Limb (tissue), 2 donors: Measurements from ENCODE around the gene TRIM37.

Experiments
- DNase-seq, 2 donors: peaks; one replicate each; pipeline ENCODE4 v3.0.0-alpha.2; 2016; ENCODE audit errors: extremely low spot score in 2 of 2

Gene TRIM37

DNA sequence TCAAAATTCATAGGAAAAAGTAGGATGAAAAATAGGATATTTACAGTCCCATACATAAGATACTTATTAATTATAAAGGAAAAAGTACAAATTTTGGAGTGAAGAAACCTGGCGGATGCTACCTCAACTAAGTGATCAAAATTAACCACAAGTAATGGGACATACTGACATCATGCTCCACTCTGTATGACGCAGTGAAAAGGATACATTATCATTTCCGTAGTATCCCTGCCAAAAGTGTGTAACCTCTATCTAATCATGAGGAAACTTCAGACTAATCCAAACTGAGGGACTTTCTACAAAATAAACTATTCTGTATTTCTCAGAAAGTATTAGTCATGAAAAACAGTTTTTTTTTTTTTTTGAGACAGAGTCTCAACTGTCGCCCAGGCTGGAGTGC is 60.5 kb downstream of the TRIM37 start:
- no peak for DNase-seq

- DNase-seq, result no peak
Measured at GRCh38 chr17:59038734-59039133, 67.9 kb downstream of the TRIM37 start.

- no peak for DNase-seq
Measured at GRCh38 chr17:59037960-59038359, 68.7 kb downstream of the TRIM37 start.

- DNase-seq, result no peak
Measured at GRCh38 chr17:59030811-59031210, 75.9 kb downstream of the TRIM37 start.

DNA sequence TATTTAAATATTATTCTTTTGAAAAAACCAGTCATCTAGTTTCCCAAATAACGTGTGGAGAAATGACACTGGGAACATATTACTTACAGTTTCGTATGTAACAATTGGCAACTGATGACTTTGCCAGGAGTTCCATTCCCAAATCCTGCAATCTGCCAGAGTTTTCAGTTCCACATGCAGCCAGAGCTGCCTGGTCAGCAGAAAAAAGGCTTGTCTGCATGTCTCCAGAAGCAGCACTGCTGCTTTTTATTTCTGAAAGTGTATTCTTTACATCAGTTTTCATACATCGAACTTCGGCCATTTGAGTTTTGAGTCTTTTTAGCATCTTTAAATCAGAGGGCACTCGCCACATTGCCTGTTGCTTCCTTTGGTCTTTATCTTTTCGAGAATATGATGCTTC is 78.4 kb downstream of the TRIM37 start:
- no peak for DNase-seq

DNA sequence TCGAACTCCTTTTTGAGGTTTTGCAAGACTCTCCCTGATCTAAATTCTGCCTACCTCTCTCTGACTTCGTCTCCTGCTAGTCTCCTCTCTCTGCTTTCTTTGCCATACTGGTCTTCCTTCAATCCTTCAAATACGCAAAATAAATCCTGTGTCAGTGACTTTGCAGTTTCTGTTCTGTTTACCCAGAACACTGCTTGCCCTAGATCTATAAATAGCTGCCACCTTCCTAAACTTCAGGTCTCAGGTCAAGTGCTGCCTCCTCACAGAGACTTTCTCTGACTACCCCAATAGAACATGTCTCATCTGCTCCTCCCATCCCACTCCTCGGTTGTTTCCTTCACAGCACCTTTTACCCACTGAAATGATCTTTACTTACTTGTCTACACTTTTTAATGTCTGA is 78.9 kb downstream of the TRIM37 start:
- no peak for DNase-seq

DNA sequence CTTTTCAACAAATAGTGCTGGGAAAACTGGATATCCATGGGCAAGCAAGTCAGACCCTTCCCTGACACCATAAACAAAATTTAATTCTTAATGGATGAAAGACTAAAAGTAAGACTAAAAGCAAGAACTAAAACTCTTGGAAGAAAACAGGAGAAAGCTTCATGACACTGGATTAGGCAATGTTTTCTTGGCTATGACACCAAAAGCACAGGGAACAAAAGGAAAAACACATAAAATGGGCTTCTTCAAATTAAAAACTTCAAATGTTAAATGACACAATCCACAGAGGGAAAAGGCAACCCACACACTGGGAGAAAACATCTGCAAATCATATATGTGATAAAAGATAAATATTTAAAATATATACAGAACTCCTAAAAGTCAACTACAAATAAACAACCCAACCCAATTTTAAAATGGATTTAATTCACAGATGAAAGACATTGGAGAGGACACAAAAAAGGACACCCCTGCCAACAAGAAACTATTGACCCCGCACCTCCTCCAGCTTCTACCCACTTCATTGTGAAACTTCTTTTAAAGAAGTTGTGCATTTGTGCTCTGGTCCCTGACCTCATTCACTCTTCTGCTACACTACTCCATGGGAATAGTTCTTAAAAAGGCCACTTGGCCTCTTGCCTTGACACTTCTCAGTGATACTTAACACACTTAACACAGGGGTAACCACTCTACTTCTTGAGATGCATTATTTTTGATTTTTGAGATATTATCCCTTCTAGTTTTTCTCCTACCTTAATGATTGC is 80.3 kb downstream of the TRIM37 start:
- DNase-seq, result no peak

DNA sequence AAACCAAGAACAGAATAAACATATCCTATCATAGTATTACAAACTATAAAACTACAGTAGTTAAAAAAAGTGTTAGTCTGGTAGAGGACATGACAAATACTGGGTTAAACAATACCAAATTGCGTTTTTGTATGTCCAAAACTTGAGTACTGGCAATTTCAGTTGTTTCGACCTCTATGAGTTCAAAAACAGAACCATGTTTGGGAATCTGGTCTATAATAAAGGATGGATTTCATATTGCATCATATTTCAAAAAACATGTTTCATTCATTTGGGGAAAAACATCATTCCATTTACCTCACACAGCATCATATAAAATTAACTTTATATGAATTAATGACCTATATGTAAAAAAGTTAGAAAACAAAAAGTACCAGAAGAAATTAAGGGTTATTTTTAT is 81.8 kb downstream of the TRIM37 start:
- DNase-seq, result no peak

GRCh38 chr17:59018019-59018418 is 88.7 kb downstream of the TRIM37 start:
- DNase-seq, result no peak

GRCh38 chr17:59011975-59012374 is 94.7 kb downstream of the TRIM37 start:
- no peak for DNase-seq

- no peak for DNase-seq
Measured at GRCh38 chr17:59010026-59010425, 96.7 kb downstream of the TRIM37 start.

GRCh38 chr17:59008737-59009136 is 97.9 kb downstream of the TRIM37 start:
- no peak for DNase-seq

DNA sequence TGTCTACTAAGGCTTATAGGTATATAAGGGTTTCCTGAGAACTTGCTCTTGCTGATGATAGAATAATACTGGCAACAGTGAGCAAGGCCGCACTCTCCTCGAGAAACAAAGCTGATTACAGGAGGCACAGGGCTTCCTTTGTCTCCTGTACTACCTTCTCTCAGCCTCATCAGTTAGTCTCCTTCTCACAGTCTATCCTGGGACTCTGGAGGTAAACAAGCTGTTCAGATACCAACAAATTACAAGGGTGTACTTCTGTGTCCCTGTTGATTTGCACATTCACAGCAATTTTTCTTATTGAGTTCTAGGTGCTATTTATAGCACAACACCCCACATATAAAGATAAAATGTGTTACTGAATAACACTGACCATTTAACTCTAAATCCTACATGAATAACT is 98.7 kb downstream of the TRIM37 start:
- no peak for DNase-seq

DNA sequence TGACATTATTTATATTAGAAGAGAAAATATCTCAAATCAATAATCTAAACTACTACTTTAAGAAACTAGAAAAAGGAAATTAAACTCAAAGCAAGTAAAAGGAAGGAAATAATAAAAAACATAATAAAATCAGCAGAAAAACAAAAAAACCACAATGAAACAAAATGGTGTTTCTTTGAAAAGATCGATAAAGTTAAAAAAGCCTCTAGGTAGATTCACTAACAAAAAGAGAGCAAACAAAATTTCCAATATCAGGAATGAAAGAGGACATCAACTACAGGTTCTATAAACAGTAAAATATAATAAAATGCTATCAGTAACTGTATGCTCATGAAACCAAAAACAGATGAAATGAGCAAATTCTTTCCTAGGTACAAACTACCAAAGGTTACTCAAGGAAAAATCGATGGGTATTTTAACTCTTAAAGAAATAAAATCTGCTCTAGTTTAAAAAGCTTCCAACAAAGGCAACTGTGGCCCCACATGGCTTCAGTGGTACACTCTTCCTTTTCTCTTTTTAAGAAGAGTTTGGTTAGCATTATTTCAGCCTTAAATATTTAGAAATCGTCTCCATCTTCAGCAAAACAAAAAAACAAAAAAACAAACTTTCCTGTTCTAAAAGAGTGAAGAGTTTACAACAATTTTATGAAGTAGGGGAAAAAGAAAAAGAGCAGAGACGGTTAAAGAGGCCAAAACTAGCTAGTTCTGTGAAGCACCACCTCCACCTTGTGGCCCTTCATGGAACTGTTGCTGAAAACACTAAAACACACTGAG is 102.2 kb downstream of the TRIM37 start:
- DNase-seq, result peak; percentile 51 to 71

GRCh38 chr17:59003860-59004259 is 102.8 kb downstream of the TRIM37 start:
- DNase-seq, result no peak

DNA sequence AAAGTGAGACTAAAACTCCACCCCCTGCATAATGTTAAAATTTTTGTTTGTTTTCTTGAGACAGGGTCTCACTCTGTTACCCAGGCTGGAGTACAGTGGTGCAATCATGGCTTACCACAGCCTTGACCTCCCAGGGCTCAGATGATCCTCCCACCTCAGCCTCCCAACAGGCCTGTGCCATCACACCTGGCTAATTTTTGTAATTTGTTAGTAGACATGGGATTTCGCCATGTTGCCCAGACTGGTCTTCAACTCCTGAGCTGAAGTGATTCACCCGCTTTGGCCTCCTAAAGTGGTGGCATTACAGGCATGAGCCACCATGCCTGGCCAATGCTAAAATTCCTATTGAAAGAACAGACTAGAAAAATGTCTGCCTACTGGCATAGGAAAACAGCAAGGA is 103.8 kb downstream of the TRIM37 start:
- no peak for DNase-seq

DNA sequence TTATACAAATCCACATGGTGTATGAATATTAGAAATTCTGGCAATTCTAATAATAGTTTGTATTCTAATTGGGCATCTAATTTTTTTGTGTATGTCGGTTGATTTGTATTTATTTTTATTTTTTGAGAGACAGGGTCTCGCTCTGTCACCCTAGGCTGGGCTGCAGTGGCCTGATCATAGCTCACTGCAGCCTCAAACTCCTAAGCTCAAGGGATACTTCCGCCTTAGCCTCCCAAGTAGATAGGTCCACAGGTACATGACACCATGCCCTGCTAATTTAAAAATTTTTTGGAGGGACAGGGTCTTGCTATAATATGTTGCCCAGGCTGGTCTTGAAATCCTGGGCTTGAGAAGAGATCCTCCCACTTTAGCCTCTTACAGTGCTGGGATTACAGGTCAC is 104.6 kb downstream of the TRIM37 start:
- DNase-seq, result no peak

DNA sequence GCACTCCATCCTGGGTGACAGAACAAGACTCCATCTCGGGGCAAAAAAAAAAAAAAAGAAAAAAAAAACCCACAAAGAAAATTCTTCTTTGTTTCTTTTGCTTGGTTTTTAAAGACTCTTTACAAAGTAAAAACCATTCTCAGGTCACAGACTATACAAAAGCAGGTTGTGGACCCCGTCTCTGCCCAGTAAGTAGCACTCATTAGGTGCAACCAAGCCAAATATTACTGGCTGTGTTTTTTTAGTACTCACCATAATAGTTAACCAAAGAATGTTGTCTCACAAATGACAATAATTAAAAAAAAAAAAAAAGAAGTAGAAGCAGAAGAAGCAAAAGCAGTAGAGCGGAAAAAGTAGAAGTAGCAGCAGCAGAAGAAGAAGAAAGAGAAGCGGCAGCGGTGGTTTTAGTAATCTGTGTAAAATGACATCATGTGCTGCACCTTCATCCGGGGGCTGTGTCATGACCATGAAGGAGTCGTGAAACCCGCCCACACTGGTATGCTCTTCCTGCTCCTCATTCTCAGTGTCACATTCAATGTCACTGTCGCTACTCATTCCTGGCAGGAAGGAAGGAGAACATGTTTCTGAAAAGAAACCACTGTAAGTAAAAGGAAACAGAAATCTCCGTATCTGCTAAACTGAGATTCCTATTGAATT is 105.4 kb downstream of the TRIM37 start:
- DNase-seq, result no peak

- DNase-seq, result no peak
Measured at GRCh38 chr17:59000022-59000421, 106.7 kb downstream of the TRIM37 start.

GRCh38 chr17:58999500-58999899 is 107.2 kb downstream of the TRIM37 start:
- no peak for DNase-seq

DNA sequence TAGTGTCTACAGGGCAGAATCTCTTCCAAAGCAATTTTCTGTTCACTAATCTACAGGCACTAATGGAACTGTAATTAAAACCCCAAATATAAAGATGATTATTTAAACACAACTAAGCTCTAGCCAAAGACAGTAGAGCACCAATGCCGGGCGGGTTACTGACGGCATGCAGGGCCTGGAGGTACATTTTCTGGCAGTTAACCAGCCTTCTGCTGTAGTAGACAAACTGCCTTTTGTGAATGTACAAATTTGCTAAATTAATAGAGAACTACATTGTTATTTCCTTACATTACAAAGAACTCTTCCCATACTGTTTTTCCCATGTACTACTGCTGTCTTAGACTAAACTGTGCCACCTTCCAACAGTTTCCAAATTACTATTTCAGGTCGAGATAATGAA is 107.8 kb downstream of the TRIM37 start:
- no peak for DNase-seq

DNA sequence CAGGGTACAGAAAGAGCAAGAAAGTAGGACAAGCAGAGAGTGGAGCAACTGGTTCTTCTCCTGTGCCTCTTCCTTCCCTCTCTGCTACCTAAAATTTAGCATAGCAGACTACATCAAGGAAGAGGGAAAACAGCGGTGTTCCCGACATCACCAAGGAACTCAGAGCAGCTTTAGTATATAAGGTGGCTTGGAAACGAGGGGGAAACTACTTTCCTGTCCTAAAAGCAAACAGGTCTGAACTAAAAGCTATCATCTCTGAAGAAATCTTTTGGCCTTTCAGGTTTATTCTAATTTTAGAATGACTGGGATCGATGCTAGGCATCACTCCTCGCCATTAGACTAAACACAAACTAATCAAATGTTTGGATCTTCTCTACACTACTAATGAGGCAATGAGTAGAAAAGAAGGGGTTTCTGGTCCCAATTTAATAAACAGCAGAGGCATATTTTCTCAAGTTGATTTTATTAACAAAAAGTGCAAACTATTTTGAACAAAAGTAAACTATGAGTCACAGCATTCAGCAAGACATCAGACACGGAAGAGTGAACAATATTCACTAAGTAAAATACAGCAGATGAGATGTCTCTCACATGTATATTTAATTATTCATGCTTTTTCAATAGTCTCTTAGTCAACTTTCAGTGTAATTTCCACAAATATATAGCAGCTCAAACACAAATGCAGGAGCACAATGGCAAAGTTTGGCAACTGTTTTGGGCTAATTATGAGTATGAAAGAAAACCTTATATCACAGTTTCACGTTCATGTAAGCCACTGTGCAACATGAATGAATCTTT is 108.7 kb downstream of the TRIM37 start:
- DNase-seq, result no peak
